H1 (cell line): ENCODE measurements around the gene PCDHGA11. TPM values are rescaled to one million over a fixed set of nuclear protein-coding genes. Genes with fewer than 3 reads are reported as not detected.
"Not testable (repeated sequence)": the region's sequence is repeated elsewhere in the genome, so short reads cannot be mapped to it uniquely, and the experiment has no call there.

Source experiments
- CTCF ChIA-PET: fragments of 300-600 bp; sonication (Branson Sonifier 250); formaldehyde crosslinking; loops from one replicate; lab custom pipeline; 2021; ENCODE audit not compliant: partially characterized antibody; lab: Charles Lee
- POLR2A ChIA-PET: fragments of 300-600 bp; sonication (Branson Sonifier 250); formaldehyde crosslinking; loops from one replicate; lab custom pipeline; 2021; ENCODE audit warnings: inconsistent platforms; ENCODE audit not compliant: partially characterized antibody; lab: Charles Lee
- DNase-seq, 2 experiments: peaks; one replicate each; pipeline versions ENCODE4 v3.0.0 to v3.0.0-alpha.2; 2010 to 2022; ENCODE audit warnings: low spot score in 2 of 2, low read depth in 1 of 2, mixed read lengths in 1 of 2
- FAIRE-seq: peaks from 2 replicates; lab custom pipeline; 2011; peaks lifted over from hg19 to GRCh38; lab: Jason Lieb, UNC
- H2AFZ ChIP-seq: 2 replicates; pipeline ENCODE4 v1.8.1; 2012; ENCODE audit warnings: low read length, inconsistent platforms
- H2AK5ac ChIP-seq: 2 replicates; pipeline ENCODE4 v1.6.1; 2013; ENCODE audit warnings: low read depth, low read length
- H2BK120ac ChIP-seq: replicated peaks from 2 replicates; pipeline ENCODE3; 2013; ENCODE audit warnings: low read depth, low read length, inconsistent platforms
- H2BK12ac ChIP-seq: 2 replicates; pipeline ENCODE4 v1.6.1; 2013; ENCODE audit warnings: low read depth, low read length
- H2BK15ac ChIP-seq: 2 replicates; pipeline ENCODE4 v1.6.1; 2013; ENCODE audit warnings: low read length
- H2BK20ac ChIP-seq: 2 replicates; pipeline ENCODE4 v1.6.1; 2013; ENCODE audit warnings: low read length
- H2BK5ac ChIP-seq: 2 replicates; pipeline ENCODE4 v1.6.1; 2013; ENCODE audit warnings: low read depth, low read length
- H3K14ac ChIP-seq: 2 replicates; pipeline ENCODE4 v1.6.1; 2013; ENCODE audit warnings: inconsistent platforms; ENCODE audit not compliant: insufficient read length
- H3K18ac ChIP-seq: 2 replicates; pipeline ENCODE4 v1.6.1; 2013; ENCODE audit warnings: low read length; ENCODE audit errors: extremely low read depth
- H3K23ac ChIP-seq: 2 replicates; pipeline ENCODE4 v1.6.1; 2013; ENCODE audit warnings: inconsistent platforms; ENCODE audit not compliant: insufficient read length
- H3K23me2 ChIP-seq: 2 replicates; pipeline ENCODE4 v1.6.1; 2013; ENCODE audit warnings: low read depth, low read length
- H3K27ac ChIP-seq: 2 replicates; pipeline ENCODE4 v1.6.1; 2011; ENCODE audit warnings: low read depth, low read length, inconsistent platforms
- H3K27me3 ChIP-seq, 4 experiments: replicated peaks in 1 of 4; 1 replicate in 1 of 4; 2 replicates in 3 of 4; pipeline versions ENCODE4 v1.6.1 to v1.8.1; 2011 to 2013; ENCODE audit warnings: low read length in 3 of 4, mild to moderate bottlenecking in 3 of 4, inconsistent platforms in 2 of 4, mixed read lengths in 2 of 4, moderate library complexity in 1 of 4; ENCODE audit not compliant: control insufficient read depth in 3 of 4, insufficient read depth in 3 of 4; ENCODE audit errors: extremely low read depth in 1 of 4
- H3K36me3 ChIP-seq, 4 experiments: 2 replicates each; pipeline versions ENCODE4 v1.6.1 to v1.8.1; 2011 to 2013; ENCODE audit warnings: mild to moderate bottlenecking in 4 of 4, low read length in 3 of 4, moderate library complexity in 2 of 4, control low read depth in 1 of 4, inconsistent platforms in 1 of 4; ENCODE audit not compliant: insufficient read depth in 4 of 4, control insufficient read depth in 2 of 4
- H3K4ac ChIP-seq: replicated peaks from 2 replicates; pipeline ENCODE3; 2013; ENCODE audit warnings: low read length, low read depth, mixed read lengths, inconsistent platforms; ENCODE audit not compliant: insufficient read length
- H3K4me1 ChIP-seq, 4 experiments: replicated peaks in 1 of 4; 1 replicate in 1 of 4; 2 replicates in 3 of 4; pipeline versions ENCODE4 v1.6.1 to v1.8.1; 2011 to 2013; ENCODE audit warnings: low read length in 3 of 4, inconsistent platforms in 2 of 4, mixed read lengths in 1 of 4; ENCODE audit not compliant: insufficient read depth in 4 of 4, control insufficient read depth in 3 of 4
- H3K4me2 ChIP-seq, 2 experiments: 2 replicates each; pipeline versions ENCODE4 v1.6.1 to v1.8.1; 2011 to 2013; ENCODE audit warnings: low read depth in 2 of 2, low read length in 2 of 2, control low read depth in 1 of 2, inconsistent platforms in 1 of 2, mild to moderate bottlenecking in 1 of 2; ENCODE audit not compliant: insufficient read depth in 1 of 2
- H3K4me3 ChIP-seq, 4 experiments: fragments of 200-600, 300-600 bp in 1 of 4; sonication (generic), shearing (Covaris generic), sonication (Bioruptor Twin) in 1 of 4; 2 replicates each; pipeline versions ENCODE4 v1.5.1 to v1.8.1; 2011 to 2016; ENCODE audit warnings: low read length in 4 of 4, low read depth in 3 of 4, control low read depth in 2 of 4, inconsistent platforms in 2 of 4, mild to moderate bottlenecking in 2 of 4, mixed read lengths in 1 of 4, moderate library complexity in 1 of 4; ENCODE audit not compliant: insufficient read depth in 2 of 4; ENCODE audit errors: extremely low read depth in 1 of 4
- H3K56ac ChIP-seq: replicated peaks from 2 replicates; pipeline ENCODE3; 2013; ENCODE audit warnings: low read depth, mild to moderate bottlenecking, mixed read lengths, low read length, inconsistent platforms; ENCODE audit not compliant: insufficient read length
- H3K79me1 ChIP-seq: 2 replicates; pipeline ENCODE4 v1.6.1; 2013; ENCODE audit warnings: low read depth, low read length, control low read depth
- H3K79me2 ChIP-seq, 2 experiments: 2 replicates each; pipeline versions ENCODE4 v1.6.1 to v1.8.1; 2012 to 2013; ENCODE audit warnings: low read length in 2 of 2, mild to moderate bottlenecking in 2 of 2, inconsistent platforms in 1 of 2; ENCODE audit not compliant: insufficient read depth in 2 of 2, control insufficient read depth in 1 of 2
- H3K9ac ChIP-seq, 4 experiments: replicated peaks in 1 of 4; 1 replicate in 1 of 4; 2 replicates in 3 of 4; pipeline versions ENCODE4 v1.6.1 to v1.8.1; 2011 to 2013; ENCODE audit warnings: low read depth in 3 of 4, low read length in 3 of 4, control low read depth in 2 of 4, mild to moderate bottlenecking in 2 of 4, moderate library complexity in 2 of 4, inconsistent platforms in 1 of 4; ENCODE audit errors: extremely low read depth in 1 of 4
- H3K9me3 ChIP-seq, 2 experiments: 2 replicates each; pipeline versions ENCODE4 v1.6.1 to v1.8.1; 2012 to 2013; ENCODE audit warnings: mild to moderate bottlenecking in 2 of 2, moderate library complexity in 2 of 2, control low read depth in 1 of 2, inconsistent platforms in 1 of 2, low read depth in 1 of 2, low read length in 1 of 2, mixed read lengths in 1 of 2; ENCODE audit not compliant: insufficient read depth in 2 of 2
- H4K20me1 ChIP-seq, 2 experiments: replicated peaks in 1 of 2; 2 replicates each; pipeline versions ENCODE3 to v1.8.1; 2011 to 2013; ENCODE audit warnings: inconsistent platforms in 2 of 2, low read length in 2 of 2, mild to moderate bottlenecking in 1 of 2; ENCODE audit not compliant: insufficient read depth in 2 of 2, control insufficient read depth in 1 of 2
- H4K5ac ChIP-seq: 2 replicates; pipeline ENCODE4 v1.6.1; 2013; ENCODE audit warnings: low read length, low read depth, mixed read lengths, inconsistent platforms; ENCODE audit not compliant: insufficient read length
- H4K8ac ChIP-seq: 2 replicates; pipeline ENCODE4 v1.8.0; 2013; ENCODE audit warnings: mild to moderate bottlenecking, moderate library complexity, low read length, inconsistent platforms; ENCODE audit not compliant: insufficient read depth; ENCODE audit errors: extremely low read depth
- H4K91ac ChIP-seq: replicated peaks from 2 replicates; pipeline ENCODE3; 2013; ENCODE audit warnings: low read length, mixed read lengths, inconsistent platforms; ENCODE audit not compliant: insufficient read length
- WGBS, 2 experiments: shearing (Covaris generic) in 1 of 2; methylation state at CpG; one replicate each; pipeline versions ENCODE4 v1.1.6 to v1.1.7; 2013 to 2015; ENCODE audit warnings: low lambda C conversion rate in 2 of 2, mixed read lengths in 2 of 2, inconsistent platforms in 1 of 2, low coverage in 1 of 2, missing lambda C conversion rate in 1 of 2; ENCODE audit not compliant: insufficient replicate concordance in 2 of 2, insufficient coverage in 1 of 2, insufficient read length in 1 of 2; ENCODE audit errors: extremely low coverage in 1 of 2, missing lambda C conversion rate in 1 of 2; 5-methylcytosine and 5-hydroxymethylcytosine counted together
- polyA plus RNA-seq, 7 experiments: library from polyadenylated mRNA; depleted of rRNA in 3 of 7; stranded (reverse) in 5 of 7; unstranded in 2 of 7; fragments of >200 nt in 5 of 7; fragments of 200-250 nt in 2 of 7; gene quantifications; 1 replicate in 5 of 7; 2 replicates in 1 of 7; 4 replicates in 1 of 7; pipeline versions ENCODE4 v1.2.1 to v1.2.3, GENCODE V29; 2011 to 2013; ENCODE audit warnings: missing spikeins in 2 of 7, mixed read lengths in 2 of 7
- total RNA-seq: library from RNA; stranded (reverse); fragmentation: NEBNext Ultra II Directional; extraction: Animal tissue kit (Norgen Biotek cat#: 25700); gene quantifications from 2 replicates; pipeline ENCODE4 v1.2.1, GENCODE V29; 2021

The PCDHGA11 gene
- total and polyA plus RNA-seq, 2 of the 8 experiments (the other 6 are each of a cell fraction or from before 2014, with no cell fraction given): 2.2 to 8.2 TPM

DNA sequence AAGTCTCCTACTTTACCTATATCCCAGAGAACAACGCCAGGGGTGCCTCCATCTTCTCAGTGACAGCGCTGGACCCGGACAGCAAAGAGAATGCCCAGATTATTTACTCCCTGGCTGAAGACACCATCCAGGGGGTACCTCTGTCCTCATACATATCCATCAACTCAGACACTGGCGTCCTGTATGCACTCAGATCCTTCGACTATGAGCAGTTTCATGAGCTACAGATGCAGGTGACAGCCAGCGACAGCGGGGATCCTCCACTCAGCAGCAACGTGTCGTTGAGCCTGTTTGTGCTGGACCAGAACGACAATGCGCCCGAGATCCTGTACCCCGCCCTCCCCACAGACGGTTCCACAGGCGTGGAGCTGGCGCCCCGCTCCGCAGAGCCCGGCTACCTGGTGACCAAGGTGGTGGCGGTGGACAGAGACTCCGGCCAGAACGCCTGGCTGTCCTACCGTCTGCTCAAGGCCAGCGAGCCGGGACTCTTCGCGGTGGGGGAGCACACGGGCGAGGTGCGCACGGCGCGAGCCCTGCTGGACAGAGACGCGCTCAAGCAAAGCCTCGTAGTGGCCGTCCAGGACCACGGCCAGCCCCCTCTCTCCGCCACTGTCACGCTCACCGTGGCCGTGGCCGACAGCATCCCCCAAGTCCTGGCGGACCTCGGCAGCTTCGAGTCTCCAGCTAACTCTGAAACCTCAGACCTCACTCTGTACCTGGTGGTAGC is 6.1 kb upstream of the PCDHGA11 start:
- H4K5ac ChIP-seq, DNase-seq, H3K23ac ChIP-seq, FAIRE-seq, H4K91ac ChIP-seq, H2AFZ ChIP-seq, H2BK15ac ChIP-seq, H3K79me1 ChIP-seq, H3K36me3 ChIP-seq, H3K14ac ChIP-seq, H3K9ac ChIP-seq, H2BK20ac ChIP-seq, H3K4me1 ChIP-seq, H3K4me3 ChIP-seq, H3K23me2 ChIP-seq, H2BK5ac ChIP-seq, H3K4ac ChIP-seq, H3K18ac ChIP-seq, H3K4me2 ChIP-seq, H2BK120ac ChIP-seq, H4K8ac ChIP-seq, H3K56ac ChIP-seq, H2AK5ac ChIP-seq, H3K79me2 ChIP-seq, H4K20me1 ChIP-seq, H3K27ac ChIP-seq, H2BK12ac ChIP-seq: not testable (repeated sequence)
- Histone ChIP-seq H3K27me3 (peaks cover 0 to 12% (median 6%) of the 10 kb centered on the region in 4 experiments; a peak in 4 of 7 replicates), H3K9me3 (peaks cover 12 to 14% of the 10 kb centered on the region in 2 experiments)
- ChIA-PET POLR2A (interaction anchor here (1.2 to 2.7 kb wide), 3 partner anchors 64 to 170 kb away, joined by 3 to 9 read pairs (median 3); partner anchors contain the start of gene PCDHB15), CTCF (interaction anchor here (0.8 to 23.3 kb wide), 25 partner anchors 9 to 320 kb away, joined by 3 to 1236 read pairs (median 15); partner anchors contain the start of genes PCDHB14, PCDHB15, PCDHB16 and PCDHB2)
- WGBS, 2 experiments: 97% methylated on average over 24 of the region's 46 CpGs; no CpG with 5 or more reads in 1 of the 2 experiments
